NT2/D1 (cell line): Measurements from ENCODE around the gene UCP2.

Source experiments
- DNase-seq: peaks from one replicate; pipeline ENCODE4 v3.0.0-alpha.2; 2011; ENCODE audit warnings: low read depth, low spot score
- H3K27me3 ChIP-seq: 2 replicates; pipeline ENCODE4 v1.6.0; 2011; ENCODE audit warnings: mild to moderate bottlenecking; ENCODE audit not compliant: insufficient read length, insufficient read depth
- H3K36me3 ChIP-seq: 2 replicates; pipeline ENCODE4 v1.6.1; 2011; ENCODE audit warnings: mild to moderate bottlenecking, low read length, mixed read lengths; ENCODE audit not compliant: insufficient read depth, insufficient read length
- H3K4me1 ChIP-seq: 2 replicates; pipeline ENCODE4 v1.5.1; 2011; ENCODE audit not compliant: insufficient read depth, insufficient read length
- H3K4me3 ChIP-seq: 2 replicates; pipeline ENCODE4 v1.5.1; 2011; ENCODE audit warnings: low read depth; ENCODE audit not compliant: insufficient read length
- H3K9ac ChIP-seq: 2 replicates; pipeline ENCODE4 v1.6.0; 2011; ENCODE audit warnings: low read depth; ENCODE audit not compliant: insufficient read length
- H3K9me3 ChIP-seq: 2 replicates; pipeline ENCODE4 v1.5.1; 2011; ENCODE audit warnings: mild to moderate bottlenecking, low read length; ENCODE audit not compliant: insufficient read depth
- SUZ12 ChIP-seq: IDR thresholded peaks from 2 replicates; pipeline ENCODE4 v1.6.1; 2011; ENCODE audit not compliant: insufficient read length, insufficient read depth; ENCODE audit errors: extremely low read depth
- YY1 ChIP-seq: IDR thresholded peaks from 2 replicates; pipeline ENCODE4 v1.6.1; 2011; ENCODE audit not compliant: insufficient read length, insufficient read depth
- ZNF274 ChIP-seq: IDR thresholded peaks from 2 replicates; pipeline ENCODE4 v1.6.1; 2011; ENCODE audit warnings: mild to moderate bottlenecking, low read depth, low read length

Gene UCP2

GRCh38 chr11:74002832-74003231 lies 20.2 kb upstream of the UCP2 start:
- Histone ChIP-seq H3K9me3 (no peaks in the 10 kb centered on the region), H3K9ac (no peak overlapping the region), H3K4me1 (no peaks in the 10 kb centered on the region), H3K4me3 (no peak overlapping the region), H3K36me3 (no peaks in the 10 kb centered on the region), H3K27me3 (no peaks in the 10 kb centered on the region)
- no peak for DNase-seq
- no peak for TF ChIP-seq SUZ12
- no peak for TF ChIP-seq ZNF274
- TF ChIP-seq YY1, result no peak

- no peak overlapping the region for H3K4me3 ChIP-seq
- no peaks in the 10 kb centered on the region for H3K9me3 ChIP-seq
- TF ChIP-seq YY1, result no peak
- TF ChIP-seq ZNF274, result no peak
- TF ChIP-seq SUZ12, result no peak
- no peaks in the 10 kb centered on the region for H3K4me1 ChIP-seq
- DNase-seq, result no peak
- H3K9ac ChIP-seq, result no peak overlapping the region
- no peaks in the 10 kb centered on the region for H3K36me3 ChIP-seq
- no peaks in the 10 kb centered on the region for H3K27me3 ChIP-seq
These were observed 19.2 kb upstream of the UCP2 start for GRCh38 chr11:74001822-74002286.

GRCh38 chr11:74000307-74001133 lies 17.9 kb upstream of the UCP2 start:
- no peak for DNase-seq
- H3K36me3 ChIP-seq, result no peaks in the 10 kb centered on the region
- H3K4me3 ChIP-seq, result no peak overlapping the region
- no peaks in the 10 kb centered on the region for H3K4me1 ChIP-seq
- H3K27me3 ChIP-seq, result no peaks in the 10 kb centered on the region
- no peaks in the 10 kb centered on the region for H3K9me3 ChIP-seq
- H3K9ac ChIP-seq, result no peak overlapping the region
- no peak for TF ChIP-seq ZNF274
- no peak for TF ChIP-seq SUZ12
- TF ChIP-seq YY1, result no peak

- Histone ChIP-seq H3K36me3 (no peaks in the 10 kb centered on the region), H3K9me3 (no peaks in the 10 kb centered on the region), H3K9ac (no peak overlapping the region), H3K4me1 (no peaks in the 10 kb centered on the region), H3K27me3 (no peaks in the 10 kb centered on the region), H3K4me3 (no peak overlapping the region)
- TF ChIP-seq SUZ12 (no peak), ZNF274 (no peak), YY1 (no peak)
- DNase-seq, result no peak
These were observed 17.1 kb upstream of the UCP2 start for GRCh38 chr11:73999581-74000306.

GRCh38 chr11:73998846-73999575 lies 16.4 kb upstream of the UCP2 start:
- no peak for TF ChIP-seq YY1
- TF ChIP-seq SUZ12, result no peak
- TF ChIP-seq ZNF274, result no peak
- Histone ChIP-seq H3K4me3 (no peak overlapping the region), H3K9me3 (no peaks in the 10 kb centered on the region), H3K27me3 (no peaks in the 10 kb centered on the region), H3K36me3 (no peaks in the 10 kb centered on the region), H3K4me1 (no peaks in the 10 kb centered on the region), H3K9ac (no peak overlapping the region)
- DNase-seq, result no peak

GRCh38 chr11:73997120-73997770 lies 14.6 kb upstream of the UCP2 start:
- H3K36me3 ChIP-seq, result no peaks in the 10 kb centered on the region
- DNase-seq, result no peak
- H3K9ac ChIP-seq, result no peak overlapping the region
- no peaks in the 10 kb centered on the region for H3K9me3 ChIP-seq
- no peaks in the 10 kb centered on the region for H3K27me3 ChIP-seq
- H3K4me3 ChIP-seq, result no peak overlapping the region
- no peak for TF ChIP-seq YY1
- TF ChIP-seq ZNF274, result no peak
- no peak for TF ChIP-seq SUZ12
- no peaks in the 10 kb centered on the region for H3K4me1 ChIP-seq
